Testis (tissue), 2 donors: ENCODE measurements around the gene TBX1.

Experiments used
- CTCF ChIP-seq, 3 experiments: fragments of 450-650 bp in 2 of 3; fragments of 200-600 bp in 1 of 3; sonication (generic) in 1 of 3; IDR thresholded peaks; one replicate each; pipeline ENCODE4 v1.5.1; 2016 to 2019; ENCODE audit warnings: antibody characterized with exemption in 3 of 3, mild to moderate bottlenecking in 2 of 3, moderate library complexity in 1 of 3
- POLR2A ChIP-seq: fragments of 450-650 bp; IDR thresholded peaks from one replicate; pipeline ENCODE4 v1.6.1; 2017; ENCODE audit warnings: antibody characterized with exemption, mild to moderate bottlenecking, moderate library complexity

GRCh38 chr22:19758896-19759426 is 1.6 kb upstream of the TBX1 start:
- no peak for TF ChIP-seq CTCF (IDR thresholded peaks at IDR 0.05)
- TF ChIP-seq POLR2A, result no peak
